WTC11 (cell line): ENCODE results near the gene FBRSL1. TPM values are rescaled to one million over a fixed set of nuclear protein-coding genes. Genes with fewer than 3 reads are reported as not detected.

ENCODE experiments used
- ATAC-seq: fragments of 200-7000 bp; cut with Tn5 transposase; 2 replicates; pipeline ENCODE4 v1.10.0; 2021; ENCODE audit warnings: mild to moderate bottlenecking, moderate library complexity
- CTCF ChIA-PET: fragments of 300-600 bp; sonication (Branson Sonifier 250); formaldehyde crosslinking; loops from one replicate; lab custom pipeline; 2021; ENCODE audit warnings: antibody characterized with exemption; lab: Charles Lee
- POLR2A ChIA-PET: fragments of 350-600 bp; sonication (Branson Sonifier 250); formaldehyde crosslinking; loops from one replicate; lab custom pipeline; 2021; ENCODE audit warnings: antibody characterized with exemption; lab: Charles Lee
- DNase-seq: peaks from one replicate; pipeline ENCODE4 v3.0.0; 2021; ENCODE audit warnings: low spot score
- H3K27ac Mint-ChIP-seq: 2 replicates; pipeline ENCODE4 v1.8.0; 2021; ENCODE audit warnings: mixed read lengths
- H3K27me3 Mint-ChIP-seq: 2 replicates; pipeline ENCODE4 v1.8.0; 2021; ENCODE audit warnings: low read depth, mild to moderate bottlenecking, moderate library complexity, mixed read lengths
- H3K36me3 Mint-ChIP-seq: 2 replicates; pipeline ENCODE4 v1.8.0; 2021; ENCODE audit warnings: mixed read lengths
- H3K4me1 Mint-ChIP-seq: 2 replicates; pipeline ENCODE4 v1.8.0; 2022; ENCODE audit warnings: mixed read lengths
- H3K4me3 Mint-ChIP-seq: 2 replicates; pipeline ENCODE4 v1.8.0; 2021; ENCODE audit warnings: mild to moderate bottlenecking, moderate library complexity, mixed read lengths
- H3K9me3 Mint-ChIP-seq: 2 replicates; pipeline ENCODE4 v1.8.0; 2021; ENCODE audit warnings: mixed read lengths
- AFF4 ChIP-seq: sonication (generic); formaldehyde crosslinking; IDR thresholded peaks from 2 replicates; pipeline ENCODE4 v1.8.1; 2023; ENCODE audit warnings: mild to moderate bottlenecking, missing genetic modification reagents, borderline replicate concordance
- CTCF ChIP-seq: fragments of 200-600 bp; IDR thresholded peaks from 2 replicates; pipeline ENCODE4 v1.8.0; 2022; ENCODE audit warnings: antibody characterized with exemption
- ETV6 ChIP-seq: sonication (generic); formaldehyde crosslinking; IDR thresholded peaks from 2 replicates; pipeline ENCODE4 v1.8.1; 2022; ENCODE audit warnings: mild to moderate bottlenecking, missing genetic modification reagents
- HMGA2 ChIP-seq: fragments of 250-450 bp; sonication (Bioruptor Pico); IDR thresholded peaks from 2 replicates; pipeline ENCODE4 v1.4.0; 2021; ENCODE audit warnings: mild to moderate bottlenecking, moderate library complexity
- NFE2L1 ChIP-seq: sonication (generic); formaldehyde crosslinking; IDR thresholded peaks from 2 replicates; pipeline ENCODE4 v1.8.1; 2023; ENCODE audit warnings: missing genetic modification reagents
- NR1H2 ChIP-seq: sonication (generic); formaldehyde crosslinking; IDR thresholded peaks from 2 replicates; pipeline ENCODE4 v1.9.0; 2021; ENCODE audit warnings: mild to moderate bottlenecking, moderate library complexity, missing genetic modification reagents
- NR3C1 ChIP-seq: sonication (generic); formaldehyde crosslinking; conservative IDR thresholded peaks from 2 replicates; pipeline ENCODE4 v1.8.1; 2023; ENCODE audit warnings: low read depth, mild to moderate bottlenecking, missing genetic modification reagents
- ZBTB21 ChIP-seq: sonication (generic); formaldehyde crosslinking; IDR thresholded peaks from 2 replicates; pipeline ENCODE4 v1.8.1; 2023; ENCODE audit warnings: mild to moderate bottlenecking, missing genetic modification reagents, borderline replicate concordance
- ZNF219 ChIP-seq: sonication (generic); formaldehyde crosslinking; IDR thresholded peaks from 2 replicates; pipeline ENCODE4 v1.8.0; 2023; ENCODE audit warnings: missing genetic modification reagents, mild to moderate bottlenecking, borderline replicate concordance
- ZNF263 ChIP-seq: sonication (generic); formaldehyde crosslinking; IDR thresholded peaks from 2 replicates; pipeline ENCODE4 v1.8.1; 2022; ENCODE audit warnings: low read depth, mild to moderate bottlenecking, moderate library complexity, missing genetic modification reagents
- ZNF416 ChIP-seq: fragments of 250-450 bp; sonication (Bioruptor Pico); IDR thresholded peaks from 2 replicates; pipeline ENCODE4 v1.9.0; 2021; ENCODE audit warnings: mild to moderate bottlenecking, inconsistent platforms
- ZNF425 ChIP-seq: fragments of 250-450 bp; sonication (Bioruptor Pico); conservative IDR thresholded peaks from 2 replicates; pipeline ENCODE4 v1.9.0; 2021; ENCODE audit warnings: mild to moderate bottlenecking
- total RNA-seq: library from RNA; stranded (reverse); gene quantifications from 3 replicates; pipeline ENCODE4 v1.2.3, GENCODE V29; 2021
- TF ChIP-seq, protein P1 (sequence below): sonication (generic); formaldehyde crosslinking; conservative IDR thresholded peaks from 2 replicates; pipeline ENCODE4 v1.8.1; 2022; ENCODE audit warnings: mild to moderate bottlenecking, missing genetic modification reagents
- TF ChIP-seq, protein P2 (sequence below): sonication (generic); formaldehyde crosslinking; IDR thresholded peaks from 2 replicates; pipeline ENCODE4 v1.8.1; 2022; ENCODE audit warnings: low read depth, missing genetic modification reagents, borderline replicate concordance
- TF ChIP-seq, protein P3 (sequence below): fragments of 250-450 bp; sonication (Bioruptor Pico); IDR thresholded peaks from 2 replicates; pipeline ENCODE4 v2.1.2; 2022; ENCODE audit warnings: mild to moderate bottlenecking, moderate library complexity
- TF ChIP-seq, protein P4 (sequence below): fragments of 250-450 bp; sonication (Bioruptor Pico); IDR thresholded peaks from 2 replicates; pipeline ENCODE4 v1.9.0; 2021; ENCODE audit warnings: mild to moderate bottlenecking

Gene FBRSL1
- total RNA-seq, 1 experiment from 2014 or later: 129 TPM

DNA sequence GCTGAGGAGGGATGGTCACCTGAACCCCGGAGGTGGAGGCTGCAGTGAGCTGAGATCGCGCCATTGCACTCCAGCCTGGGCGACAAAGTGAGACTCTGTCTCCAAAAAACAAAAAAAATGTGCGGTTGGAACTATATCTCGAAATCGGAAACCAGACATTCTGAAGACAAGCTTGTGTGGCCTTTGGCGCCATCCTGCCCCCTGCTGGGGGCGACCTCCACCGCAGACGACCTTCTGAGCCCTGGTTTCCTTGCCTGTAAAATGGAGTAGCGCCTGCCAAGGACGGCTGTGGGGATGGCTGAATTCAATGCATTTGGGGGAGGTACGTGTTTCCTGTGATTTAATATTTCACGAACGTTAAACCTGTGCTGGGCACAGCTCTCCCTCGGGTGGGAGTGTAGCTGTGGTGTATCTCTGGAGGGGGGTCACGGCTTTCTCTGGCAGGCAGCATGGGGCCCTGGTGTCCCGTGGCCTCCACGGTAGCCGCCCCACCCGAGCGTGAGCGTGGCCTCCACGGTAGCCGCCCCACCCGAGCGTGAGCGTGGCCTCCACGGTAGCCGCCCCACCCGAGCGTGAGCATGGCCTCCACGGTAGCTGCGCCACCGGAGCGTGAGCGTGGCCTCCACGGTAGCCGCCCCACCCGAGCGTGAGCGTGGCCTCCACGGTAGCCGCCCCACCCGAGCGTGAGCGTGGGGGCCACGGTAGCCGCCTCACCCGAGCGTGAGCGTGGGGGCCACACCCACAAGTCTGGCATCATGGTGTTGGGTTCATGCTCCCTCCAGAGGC, 65.1 kb downstream of the FBRSL1 start:
- Mint-ChIP-seq H3K4me3 (no peak overlapping the region), H3K9me3 (no peaks in the 10 kb centered on the region), H3K4me1 (peaks cover 3% of the 10 kb centered on the region; the same call in 1 of the 2 replicates), H3K27me3 (peaks cover 86% of the 10 kb centered on the region), H3K36me3 (no peaks in the 10 kb centered on the region), H3K27ac (no peak overlapping the region)
- ChIA-PET CTCF (interaction anchor here (0.6 to 2.5 kb wide), 23 partner anchors 11 to 401 kb away, joined by 3 to 32 read pairs (median 4); partner anchors contain the start of gene GALNT9), POLR2A (interaction anchor here (0.8 kb wide), 1 partner anchor 280 kb away, joined by 3 read pairs; no protein-coding TSS in a partner anchor)
- DNase-seq (peak; percentile 46), ATAC-seq (no peak)
- no peak for TF ChIP-seq NFE2L1 (CRISPR knock-in tag)
- peak; percentile 41 for TF ChIP-seq CTCF
- TF ChIP-seq ZNF416 (CRISPR knock-in tag): no peak

- no peaks in the 10 kb centered on the region for H3K9me3 Mint-ChIP-seq
- no peaks in the 10 kb centered on the region for H3K4me1 Mint-ChIP-seq
- POLR2A ChIA-PET: no interaction called here
- CTCF ChIA-PET: interaction anchor here (1.1 to 2.5 kb wide), 3 partner anchors 27 to 140 kb away, joined by 4 to 32 read pairs (median 6); no protein-coding TSS in a partner anchor
- DNase-seq: no peak
- no peak overlapping the region for H3K4me3 Mint-ChIP-seq
- no peak overlapping the region for H3K27ac Mint-ChIP-seq
- H3K36me3 Mint-ChIP-seq: no peaks in the 10 kb centered on the region
- H3K27me3 Mint-ChIP-seq: peaks cover 79% of the 10 kb centered on the region
- ATAC-seq: no peak
- TF ChIP-seq ETV6 (CRISPR knock-in tag) (no peak), AFF4 (CRISPR knock-in tag) (no peak), ZBTB21 (CRISPR knock-in tag) (no peak), ZNF219 (CRISPR knock-in tag) (no peak), CTCF (no peak), NR1H2 (CRISPR knock-in tag) (no peak), NR3C1 (CRISPR knock-in tag) (no peak), ZNF425 (no peak), ZNF263 (CRISPR knock-in tag) (no peak), HMGA2 (no peak)
- TF ChIP-seq, protein P1, sequence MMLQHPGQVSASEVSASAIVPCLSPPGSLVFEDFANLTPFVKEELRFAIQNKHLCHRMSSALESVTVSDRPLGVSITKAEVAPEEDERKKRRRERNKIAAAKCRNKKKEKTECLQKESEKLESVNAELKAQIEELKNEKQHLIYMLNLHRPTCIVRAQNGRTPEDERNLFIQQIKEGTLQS: no peak
- TF ChIP-seq, protein P2, sequence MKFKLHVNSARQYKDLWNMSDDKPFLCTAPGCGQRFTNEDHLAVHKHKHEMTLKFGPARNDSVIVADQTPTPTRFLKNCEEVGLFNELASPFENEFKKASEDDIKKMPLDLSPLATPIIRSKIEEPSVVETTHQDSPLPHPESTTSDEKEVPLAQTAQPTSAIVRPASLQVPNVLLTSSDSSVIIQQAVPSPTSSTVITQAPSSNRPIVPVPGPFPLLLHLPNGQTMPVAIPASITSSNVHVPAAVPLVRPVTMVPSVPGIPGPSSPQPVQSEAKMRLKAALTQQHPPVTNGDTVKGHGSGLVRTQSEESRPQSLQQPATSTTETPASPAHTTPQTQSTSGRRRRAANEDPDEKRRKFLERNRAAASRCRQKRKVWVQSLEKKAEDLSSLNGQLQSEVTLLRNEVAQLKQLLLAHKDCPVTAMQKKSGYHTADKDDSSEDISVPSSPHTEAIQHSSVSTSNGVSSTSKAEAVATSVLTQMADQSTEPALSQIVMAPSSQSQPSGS (CRISPR knock-in tag): no peak
- TF ChIP-seq, protein P3, sequence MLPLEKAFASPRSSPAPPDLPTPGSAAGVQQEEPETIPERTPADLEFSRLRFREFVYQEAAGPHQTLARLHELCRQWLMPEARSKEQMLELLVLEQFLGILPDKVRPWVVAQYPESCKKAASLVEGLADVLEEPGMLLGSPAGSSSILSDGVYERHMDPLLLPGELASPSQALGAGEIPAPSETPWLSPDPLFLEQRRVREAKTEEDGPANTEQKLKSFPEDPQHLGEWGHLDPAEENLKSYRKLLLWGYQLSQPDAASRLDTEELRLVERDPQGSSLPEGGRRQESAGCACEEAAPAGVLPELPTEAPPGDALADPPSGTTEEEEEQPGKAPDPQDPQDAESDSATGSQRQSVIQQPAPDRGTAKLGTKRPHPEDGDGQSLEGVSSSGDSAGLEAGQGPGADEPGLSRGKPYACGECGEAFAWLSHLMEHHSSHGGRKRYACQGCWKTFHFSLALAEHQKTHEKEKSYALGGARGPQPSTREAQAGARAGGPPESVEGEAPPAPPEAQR: no peak
- TF ChIP-seq, protein P4, sequence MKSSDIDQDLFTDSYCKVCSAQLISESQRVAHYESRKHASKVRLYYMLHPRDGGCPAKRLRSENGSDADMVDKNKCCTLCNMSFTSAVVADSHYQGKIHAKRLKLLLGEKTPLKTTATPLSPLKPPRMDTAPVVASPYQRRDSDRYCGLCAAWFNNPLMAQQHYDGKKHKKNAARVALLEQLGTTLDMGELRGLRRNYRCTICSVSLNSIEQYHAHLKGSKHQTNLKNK (CRISPR knock-in tag): no peak
These were observed 65.7 kb downstream of the FBRSL1 start for GRCh38 chr12:132555686-132556085.
